Activated gamma-delta T cell treated with anti-CD3 and anti-CD28 coated beads, Interleukin-2, amount 50 U/mL, for 16 hours (primary cell): ENCODE data around the gene DIO2.

ENCODE experiments used
- DNase-seq: peaks from one replicate; pipeline ENCODE4 v3.0.0-alpha.2; 2020; ENCODE audit warnings: low read depth

The DIO2 gene

DNA sequence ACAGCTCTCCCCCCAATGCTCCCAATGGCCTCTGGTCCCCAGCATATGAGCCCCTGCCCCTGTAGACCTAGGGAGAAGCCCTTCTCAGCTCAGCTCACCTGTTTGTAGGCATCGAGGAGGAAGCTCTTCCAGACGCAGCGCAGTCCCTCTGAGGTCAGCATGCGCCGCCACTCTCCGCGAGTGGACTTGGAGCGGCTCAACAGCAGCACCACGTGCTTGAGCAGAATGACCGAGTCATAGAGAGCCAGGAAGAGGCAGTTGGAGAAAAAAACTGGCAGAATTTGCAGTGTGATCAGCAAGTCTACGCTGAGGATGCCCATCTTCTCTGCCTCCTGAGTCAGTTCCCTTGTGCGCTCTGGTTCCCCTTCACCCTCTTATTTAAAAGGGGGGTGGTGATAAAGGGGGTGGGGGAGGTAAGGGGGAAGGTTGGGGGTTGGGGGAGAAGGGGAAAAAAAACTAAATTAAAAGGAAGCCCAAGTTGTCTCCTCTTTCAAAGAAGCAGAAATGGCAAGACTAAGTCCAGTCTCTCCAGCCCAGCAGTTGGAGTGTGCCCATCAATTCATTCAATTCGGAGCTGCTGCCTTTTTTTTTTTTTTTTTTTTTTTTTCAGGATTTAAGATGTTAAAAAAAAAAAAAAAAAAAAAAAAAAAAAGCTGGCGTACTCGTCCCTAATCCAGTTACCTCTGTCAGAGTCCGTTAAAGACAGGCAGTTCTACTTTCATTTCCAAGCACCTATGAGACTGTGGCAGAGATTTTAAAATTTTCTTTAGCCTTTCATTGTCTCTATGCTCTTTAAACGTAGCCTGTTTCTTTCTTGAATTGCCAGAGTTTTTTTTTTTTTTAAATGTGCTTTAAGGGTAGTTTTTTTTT lies at the start of gene DIO2:
TSS of gene DIO2 (minus strand) at position 352 of the 870 bp plus-strand sequence. CDS start at position 320, 32 bp downstream.
- no peak for DNase-seq

GRCh38 chr14:80260645-80261044 lies 49.3 kb upstream of the DIO2 start:
- no peak for DNase-seq

DNA sequence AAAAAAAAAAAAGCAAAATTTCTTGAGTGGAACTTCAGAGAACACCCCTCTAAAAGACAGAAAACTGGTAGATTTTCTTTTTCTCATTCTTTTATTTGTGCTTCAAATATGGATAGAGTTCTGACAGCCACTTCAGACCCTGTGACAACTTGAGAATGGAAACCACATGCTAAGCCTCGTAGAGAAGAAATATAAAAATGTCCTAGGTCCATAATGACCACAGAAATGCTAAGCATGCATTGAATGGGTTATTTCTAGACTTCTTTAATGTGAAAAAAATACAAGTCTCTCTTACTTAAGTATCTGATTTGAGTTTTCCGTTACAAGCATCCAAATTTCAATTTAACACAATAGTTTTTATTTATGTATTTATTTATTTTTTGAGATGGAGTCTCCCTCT lies 28.3 kb upstream of the DIO2 start:
- DNase-seq, result no peak

GRCh38 chr14:80237143-80237542 lies 25.8 kb upstream of the DIO2 start:
- DNase-seq, result no peak

GRCh38 chr14:80233470-80234089 lies 22.3 kb upstream of the DIO2 start:
- no peak for DNase-seq

DNA sequence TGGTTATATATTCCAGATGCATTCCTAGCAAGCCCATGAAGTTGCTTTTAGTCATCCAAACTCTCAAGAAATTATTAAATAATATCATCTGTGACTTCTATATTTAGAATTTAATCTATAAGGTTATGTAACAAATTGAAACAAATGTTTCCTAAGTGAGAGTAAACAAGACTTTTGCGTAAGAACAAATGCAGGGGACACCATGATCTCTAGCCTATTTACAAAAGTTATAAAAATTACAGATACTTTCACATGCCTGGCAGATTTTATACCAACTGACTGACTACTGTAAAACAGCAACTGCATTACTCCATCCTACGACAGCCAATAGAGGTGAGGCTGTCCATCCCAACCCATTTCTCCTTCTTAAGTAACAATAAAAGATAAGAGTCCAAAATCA lies 20.4 kb upstream of the DIO2 start:
- no peak for DNase-seq

- no peak for DNase-seq
These were observed 12.6 kb upstream of the DIO2 start for GRCh38 chr14:80223696-80224465.

DNA sequence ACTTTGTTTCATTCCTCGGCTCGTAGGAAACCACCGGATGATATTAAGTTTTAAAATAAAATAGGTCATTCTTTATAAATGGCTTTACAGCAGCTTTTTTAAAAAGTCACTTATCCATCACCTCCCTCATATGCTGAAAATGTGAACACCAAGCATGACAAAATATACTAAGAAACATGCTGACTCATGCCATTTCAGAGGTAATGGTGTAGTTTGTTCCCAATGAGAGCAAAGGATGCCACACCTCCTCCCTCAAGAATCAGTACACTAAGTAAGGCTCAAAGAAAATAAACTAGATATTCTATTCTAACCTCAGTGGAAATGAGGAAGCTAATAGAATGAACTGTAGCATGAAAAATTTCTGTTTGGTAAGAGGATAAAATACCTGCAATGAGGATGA lies 5.5 kb upstream of the DIO2 start:
- DNase-seq, result no peak

GRCh38 chr14:80215756-80216581 lies 4.7 kb upstream of the DIO2 start:
- no peak for DNase-seq

- DNase-seq, result no peak
These were observed 3.8 kb upstream of the DIO2 start for GRCh38 chr14:80215081-80215480.

DNA sequence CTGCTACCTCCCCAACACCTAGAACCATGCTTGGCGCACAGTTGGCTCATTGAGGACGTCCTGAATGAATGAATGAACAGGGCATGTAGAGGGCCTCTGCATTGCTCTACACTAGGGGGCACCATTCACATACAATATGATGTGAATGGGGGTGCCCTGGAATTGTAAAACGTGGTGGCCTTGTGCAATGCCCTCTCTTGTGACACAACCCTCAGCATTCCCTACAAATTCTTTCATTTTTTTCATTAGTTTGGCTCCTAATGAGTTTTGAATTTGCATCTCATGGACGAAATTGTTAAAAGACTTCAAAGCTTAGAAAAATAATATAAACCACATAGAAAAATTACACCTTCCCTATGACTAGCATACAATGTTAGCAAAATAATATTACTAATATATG lies 2.3 kb upstream of the DIO2 start:
- DNase-seq, result no peak

- no peak for DNase-seq
These were observed 706 bp upstream of the DIO2 start for GRCh38 chr14:80212023-80212397.

DNA sequence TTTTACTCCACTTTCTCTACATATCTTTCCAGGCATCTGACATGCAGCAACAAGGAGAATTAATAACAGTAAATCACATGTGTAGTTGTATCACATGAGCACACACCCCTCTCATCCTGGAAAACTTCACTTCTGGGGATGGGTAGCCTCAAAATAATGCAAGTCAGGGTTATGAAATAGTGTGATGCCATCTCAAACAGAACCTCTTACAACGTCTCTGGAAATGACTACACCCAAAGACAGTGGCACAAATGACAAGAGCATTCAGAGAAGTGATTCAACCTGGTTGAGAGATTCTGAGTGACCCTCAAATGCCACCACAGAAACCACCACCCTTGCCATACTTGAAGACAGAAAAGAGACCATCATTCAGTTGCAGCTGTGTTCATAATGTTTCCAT lies 2.8 kb downstream of the DIO2 start:
- no peak for DNase-seq

- DNase-seq, result no peak
These were observed 4.8 kb downstream of the DIO2 start for GRCh38 chr14:80206351-80207080.

DNA sequence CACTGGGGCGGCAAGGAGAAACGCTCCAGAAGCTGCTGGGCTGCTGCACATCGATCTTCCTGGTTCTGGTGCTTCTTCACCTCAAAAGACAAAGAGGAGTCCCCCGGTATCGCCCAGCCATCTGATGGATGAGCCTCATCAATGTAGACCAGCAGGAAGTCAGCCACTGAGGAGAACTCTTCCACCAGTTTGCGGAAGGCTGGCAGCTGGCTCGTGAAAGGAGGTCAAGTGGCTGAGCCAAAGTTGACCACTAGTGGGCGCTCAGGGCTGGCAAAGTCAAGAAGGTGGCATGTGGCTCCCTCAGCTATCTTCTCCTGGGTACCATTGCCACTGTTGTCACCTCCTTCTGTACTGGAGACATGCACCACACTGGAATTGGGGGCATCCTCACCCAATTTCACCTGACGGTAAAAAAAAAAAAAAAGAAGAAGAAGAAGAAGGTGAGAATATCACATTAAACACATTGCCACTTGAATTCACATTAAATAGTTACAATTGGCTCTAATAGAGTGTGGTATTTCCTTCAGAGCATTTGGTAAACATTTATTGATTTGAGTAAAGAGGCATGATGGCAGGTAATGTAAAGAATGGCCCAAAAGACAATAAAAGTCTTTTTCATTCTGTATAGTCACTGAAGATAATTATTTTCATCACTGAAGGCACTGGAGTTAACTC lies 8.3 kb downstream of the DIO2 start:
- no peak for DNase-seq

DNA sequence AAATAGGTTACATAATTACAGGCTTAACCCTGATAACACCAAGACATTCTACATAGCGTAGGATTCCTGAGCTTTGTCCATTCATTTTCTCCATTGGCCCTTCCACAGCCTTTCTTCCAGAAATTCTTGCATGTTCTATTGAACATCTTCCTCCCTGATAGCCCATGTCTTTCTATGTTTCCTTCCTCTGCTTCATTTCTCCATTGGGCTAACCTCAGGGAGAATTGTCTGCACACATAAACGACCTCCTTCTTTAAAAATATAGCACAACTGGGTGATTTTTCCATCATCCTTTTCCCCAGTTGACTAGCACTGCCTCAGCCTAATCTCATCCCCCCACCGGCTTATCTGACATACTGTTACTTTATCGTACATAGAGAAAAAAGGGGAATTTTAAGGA lies 11.2 kb downstream of the DIO2 start:
- no peak for DNase-seq

GRCh38 chr14:80188571-80188970 lies 22.7 kb downstream of the DIO2 start:
- DNase-seq, result no peak

GRCh38 chr14:80186301-80186800 lies 25.0 kb downstream of the DIO2 start:
- no peak for DNase-seq

DNA sequence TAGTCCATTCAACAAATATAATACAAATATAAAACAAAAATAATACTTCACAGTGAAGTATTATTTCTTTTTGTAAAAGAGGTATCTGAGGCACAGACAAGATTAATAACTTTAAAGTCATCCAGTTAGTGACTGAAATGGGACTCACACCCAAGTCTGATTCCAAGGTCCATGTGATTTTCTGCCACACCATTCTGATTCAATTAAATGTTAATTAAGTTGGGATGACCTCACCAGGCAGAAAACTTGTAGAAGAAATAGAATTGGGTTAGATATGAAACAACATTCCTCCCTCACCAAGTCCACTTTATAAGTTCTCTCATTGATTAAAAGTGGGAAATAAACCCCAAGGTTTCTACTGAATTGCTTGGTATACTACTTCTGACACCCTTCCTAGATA lies 34.4 kb downstream of the DIO2 start:
- DNase-seq, result no peak

DNA sequence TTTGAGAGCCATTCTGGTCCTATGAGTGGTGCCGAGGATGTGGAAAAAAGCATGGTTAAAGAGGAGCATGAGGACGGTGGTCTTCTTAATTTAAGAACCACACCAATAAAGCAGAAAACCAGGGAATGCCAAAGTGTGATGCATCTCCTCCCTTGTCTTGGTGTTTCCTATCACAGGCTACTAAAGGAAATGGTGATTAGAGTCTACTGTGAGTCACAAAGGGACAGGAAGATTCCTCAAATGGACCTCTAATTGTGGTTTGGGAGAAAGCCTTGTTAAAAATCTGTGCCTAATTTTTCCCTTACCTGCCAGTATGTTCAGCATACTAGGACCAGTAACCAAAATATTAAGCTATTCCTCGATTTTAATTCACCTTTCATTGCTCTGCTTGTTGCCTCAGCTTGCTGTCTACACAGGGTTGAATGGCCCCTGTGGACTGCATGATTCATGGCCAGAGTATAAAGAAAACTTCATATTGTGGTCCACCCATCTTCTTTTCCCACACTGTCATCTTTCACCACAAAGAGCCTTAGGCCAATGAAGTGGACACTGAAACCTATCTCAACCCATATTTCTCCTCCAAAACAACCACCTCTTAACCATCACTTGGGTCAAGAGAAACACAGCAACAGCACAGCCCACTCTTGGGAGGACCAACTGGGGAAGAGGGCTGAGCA lies 38.8 kb downstream of the DIO2 start:
- DNase-seq, result no peak
